Measurements from ENCODE around the gene ASB12. TPM values are rescaled to one million over a fixed set of nuclear protein-coding genes. Genes with fewer than 3 reads are reported as not detected.

ASB12 gene
- total RNA-seq, 1 experiment from 2014 or later = not detected

DNA sequence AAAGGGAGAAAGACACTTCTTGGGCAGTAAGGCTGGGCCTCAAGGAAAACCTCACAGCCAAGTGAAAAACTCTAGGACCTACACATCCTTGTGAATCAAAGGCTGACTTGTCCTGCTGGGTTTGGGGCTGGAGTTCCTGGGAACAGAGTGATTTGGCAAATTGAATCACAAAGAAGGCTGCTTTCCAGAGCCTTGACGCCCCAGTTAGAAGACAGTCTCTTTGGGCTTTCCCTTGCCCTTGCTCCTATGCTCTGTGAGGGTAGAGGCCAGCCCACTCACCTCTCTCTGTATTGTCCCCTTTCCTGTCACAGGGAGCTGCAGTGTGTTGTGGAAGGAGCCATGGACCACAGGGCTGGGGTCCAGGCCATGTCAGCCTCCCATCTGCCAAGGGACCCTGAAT, 34.5 kb downstream of the ASB12 start:
- Histone ChIP-seq H3K4me1 (replicated peaks) (no peaks in the 10 kb centered on the region), H3K27me3 (replicated peaks) (no peaks in the 10 kb centered on the region), H3K27ac (no peak overlapping the region), H3K36me3 (no peaks in the 10 kb centered on the region), H3K9me3 (replicated peaks) (no peaks in the 10 kb centered on the region), H3K4me3 (no peak overlapping the region)
- no peak for DNase-seq (ENCODE audit: low read depth in 1 of 2, low spot score in 2 of 2)

DNA sequence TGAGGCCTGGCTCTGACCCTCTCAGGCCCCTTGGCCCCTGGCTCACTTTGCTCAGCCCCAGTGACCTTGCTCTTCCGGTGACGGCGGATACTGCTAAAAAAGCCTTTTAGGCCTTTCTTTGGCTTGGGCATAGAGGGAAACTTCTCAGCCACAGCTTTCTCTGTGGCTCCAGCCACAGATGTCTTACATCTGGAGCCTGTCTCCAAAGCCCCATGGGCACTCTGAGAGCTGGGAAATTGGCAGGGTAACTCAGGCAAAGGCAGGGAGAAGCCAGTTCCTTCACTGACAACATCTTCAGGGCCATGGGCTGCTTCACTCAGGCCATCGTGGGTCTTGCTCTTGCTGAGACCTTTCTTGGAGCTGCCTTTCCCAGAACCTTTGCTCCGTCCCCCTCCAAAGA, 37.7 kb downstream of the ASB12 start:
- no peak overlapping the region for H3K27ac ChIP-seq
- no peaks in the 10 kb centered on the region for H3K27me3 ChIP-seq (replicated peaks)
- no peaks in the 10 kb centered on the region for H3K36me3 ChIP-seq
- no peak overlapping the region for H3K4me3 ChIP-seq
- H3K4me1 ChIP-seq (replicated peaks) = no peaks in the 10 kb centered on the region
- DNase-seq (ENCODE audit: low read depth in 1 of 2, low spot score in 2 of 2) = no peak
- no peaks in the 10 kb centered on the region for H3K9me3 ChIP-seq (replicated peaks)

DNA sequence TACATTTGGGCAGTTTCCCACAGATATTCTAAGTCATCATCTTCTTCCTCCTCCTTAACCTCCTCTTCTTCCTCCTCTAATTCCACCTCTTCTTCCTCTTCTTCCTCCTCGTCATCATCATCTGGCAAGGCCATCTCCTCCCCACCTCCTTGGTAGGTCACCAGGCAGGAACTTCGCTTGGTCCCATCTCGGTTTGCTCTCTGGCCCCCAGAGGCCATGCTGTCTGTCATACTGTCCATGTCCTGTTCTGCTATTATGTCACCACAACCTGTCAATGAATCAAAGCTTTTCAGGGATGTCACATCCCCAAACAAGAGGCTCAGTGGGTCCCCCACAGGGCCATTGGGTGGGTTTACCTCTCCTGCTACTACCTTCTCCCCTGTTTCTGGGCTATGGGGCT, 38.4 kb downstream of the ASB12 start:
- Histone ChIP-seq H3K27ac (no peak overlapping the region), H3K9me3 (replicated peaks) (no peaks in the 10 kb centered on the region), H3K4me1 (replicated peaks) (no peaks in the 10 kb centered on the region), H3K4me3 (no peak overlapping the region), H3K27me3 (replicated peaks) (no peaks in the 10 kb centered on the region), H3K36me3 (no peaks in the 10 kb centered on the region)
- no peak for DNase-seq (ENCODE audit: low read depth in 1 of 2, low spot score in 2 of 2)

DNA sequence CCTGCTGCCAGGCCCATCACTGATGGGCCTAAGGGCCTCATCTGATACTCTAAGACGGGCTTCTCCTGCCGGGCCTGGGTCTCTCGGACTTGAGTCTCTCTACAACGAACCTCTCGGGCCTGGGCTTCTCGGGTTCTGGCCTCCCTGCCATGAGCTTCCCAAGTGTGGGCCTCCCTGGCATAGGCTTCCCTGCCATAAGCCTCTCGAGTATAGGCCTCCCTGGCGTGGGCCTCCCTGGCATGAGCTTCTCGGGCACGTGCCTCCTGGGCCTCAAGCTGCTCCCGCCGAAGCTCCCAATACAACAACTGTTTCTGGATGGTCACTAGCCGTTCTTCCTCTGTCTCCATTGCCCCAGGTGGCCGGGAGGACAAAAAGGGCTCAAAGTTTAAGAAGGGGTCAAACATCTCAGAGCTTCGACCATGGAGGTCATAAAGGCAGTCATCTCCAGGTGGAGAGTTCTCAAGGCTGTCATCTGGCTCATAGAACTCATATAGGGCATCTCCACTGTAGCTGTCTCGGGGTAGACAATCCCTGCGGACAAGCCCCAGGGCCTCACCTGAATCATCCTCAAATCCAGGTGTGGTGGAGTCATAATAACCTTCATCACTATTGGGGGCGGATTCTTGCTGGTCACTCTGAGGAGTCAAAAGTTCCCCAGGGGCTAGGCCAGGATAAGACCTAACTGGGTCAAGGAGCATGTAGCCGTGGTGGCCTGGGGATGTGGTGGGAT, 39.0 kb downstream of the ASB12 start:
- Histone ChIP-seq H3K36me3 (no peaks in the 10 kb centered on the region), H3K4me3 (no peak overlapping the region)
- no peak for DNase-seq (ENCODE audit: low read depth in 1 of 2, low spot score in 2 of 2)

DNA sequence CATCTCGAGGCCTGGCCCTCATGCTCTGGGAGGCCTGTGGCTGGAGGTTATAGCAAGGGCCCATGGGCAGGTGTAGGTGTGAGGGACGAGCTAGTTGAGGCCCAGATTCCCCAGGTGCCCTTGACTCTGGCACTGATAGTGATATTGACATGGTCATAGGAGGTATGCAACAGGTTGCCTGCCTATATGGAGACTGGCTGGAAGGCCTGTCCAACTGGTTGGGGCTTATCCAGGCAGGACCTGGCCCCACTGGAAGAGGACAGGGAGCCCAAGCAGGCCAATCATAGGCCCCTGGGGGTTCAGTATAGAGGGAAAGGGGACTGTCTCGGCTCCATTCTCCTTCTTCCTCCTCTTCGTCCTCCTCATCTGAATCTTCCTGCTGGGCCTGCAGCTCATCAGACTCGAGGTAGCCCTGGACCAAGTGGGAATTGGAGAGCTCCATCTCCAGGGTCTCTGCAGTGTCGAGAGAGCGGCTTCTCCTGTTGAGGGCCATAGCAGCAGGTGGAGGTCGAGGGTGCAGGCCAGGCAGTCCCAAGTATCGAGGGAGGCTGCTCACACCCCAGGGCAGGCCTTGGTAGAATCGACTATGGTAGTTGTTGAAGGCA, 40.2 kb downstream of the ASB12 start:
- H3K27me3 ChIP-seq (replicated peaks) = no peaks in the 10 kb centered on the region
- H3K4me1 ChIP-seq (replicated peaks) = no peaks in the 10 kb centered on the region
- DNase-seq (ENCODE audit: low read depth in 1 of 2, low spot score in 2 of 2) = no peak

More for the DNA sequence above, 39.0 kb downstream of the ASB12 start:
- Histone ChIP-seq H3K4me1 (replicated peaks) (no peaks in the 10 kb centered on the region), H3K27ac (no peak overlapping the region), H3K9me3 (replicated peaks) (no peaks in the 10 kb centered on the region), H3K27me3 (replicated peaks) (no peaks in the 10 kb centered on the region)

DNA sequence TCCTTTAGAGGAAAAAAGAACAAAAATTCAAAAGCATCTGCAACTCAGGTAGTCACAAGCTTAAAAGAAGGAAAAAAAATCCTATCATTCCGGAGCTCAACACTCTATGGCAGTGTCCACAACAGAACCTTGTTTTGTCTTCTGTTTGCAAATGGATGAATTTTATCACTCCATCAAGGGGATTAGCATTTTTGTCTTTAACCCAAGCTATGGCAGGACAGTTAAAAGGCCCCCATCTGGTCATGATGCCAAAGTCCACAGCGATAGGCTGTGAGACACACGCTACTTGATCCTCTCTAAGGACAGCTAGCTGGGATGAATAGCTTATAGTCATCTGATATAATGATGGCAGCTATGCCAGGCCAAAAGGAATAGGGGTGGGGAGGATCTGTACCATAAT, 41.5 kb downstream of the ASB12 start:
- no peaks in the 10 kb centered on the region for H3K9me3 ChIP-seq (replicated peaks)
- DNase-seq (ENCODE audit: low read depth in 1 of 2, low spot score in 2 of 2) = no peak
- no peaks in the 10 kb centered on the region for H3K27me3 ChIP-seq (replicated peaks)
- H3K36me3 ChIP-seq = no peaks in the 10 kb centered on the region
- no peak overlapping the region for H3K27ac ChIP-seq
- H3K4me3 ChIP-seq = no peak overlapping the region
- H3K4me1 ChIP-seq (replicated peaks) = no peaks in the 10 kb centered on the region

More for the DNA sequence above, 40.2 kb downstream of the ASB12 start:
- Histone ChIP-seq H3K36me3 (no peaks in the 10 kb centered on the region), H3K27ac (no peak overlapping the region), H3K9me3 (replicated peaks) (no peaks in the 10 kb centered on the region), H3K4me3 (no peak overlapping the region)

DNA sequence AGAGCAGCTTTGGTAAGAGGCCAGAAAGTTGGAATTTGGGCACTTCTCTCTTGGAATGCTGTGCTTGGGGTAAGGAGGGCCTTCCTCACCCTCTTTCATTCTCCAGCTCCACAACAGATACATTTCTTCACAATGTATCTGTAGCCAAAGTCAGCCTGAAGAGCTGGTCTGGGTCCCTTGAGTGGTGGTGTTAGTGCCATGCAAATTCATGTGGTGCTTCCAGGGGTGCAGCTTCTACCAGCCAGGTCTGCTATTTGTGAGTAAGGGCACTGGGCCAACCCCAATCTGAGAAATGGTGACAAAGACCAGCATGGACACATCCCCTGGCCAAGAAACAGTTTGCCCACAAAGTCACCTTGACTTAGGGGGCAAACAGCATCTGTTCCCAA, 42.7 kb downstream of the ASB12 start:
- no peaks in the 10 kb centered on the region for H3K4me1 ChIP-seq (replicated peaks)
- H3K4me3 ChIP-seq = no peak overlapping the region
- H3K27me3 ChIP-seq (replicated peaks) = no peaks in the 10 kb centered on the region
- no peak for DNase-seq (ENCODE audit: low read depth in 1 of 2, low spot score in 2 of 2)
- H3K36me3 ChIP-seq = no peaks in the 10 kb centered on the region
- no peaks in the 10 kb centered on the region for H3K9me3 ChIP-seq (replicated peaks)
- no peak overlapping the region for H3K27ac ChIP-seq

DNA sequence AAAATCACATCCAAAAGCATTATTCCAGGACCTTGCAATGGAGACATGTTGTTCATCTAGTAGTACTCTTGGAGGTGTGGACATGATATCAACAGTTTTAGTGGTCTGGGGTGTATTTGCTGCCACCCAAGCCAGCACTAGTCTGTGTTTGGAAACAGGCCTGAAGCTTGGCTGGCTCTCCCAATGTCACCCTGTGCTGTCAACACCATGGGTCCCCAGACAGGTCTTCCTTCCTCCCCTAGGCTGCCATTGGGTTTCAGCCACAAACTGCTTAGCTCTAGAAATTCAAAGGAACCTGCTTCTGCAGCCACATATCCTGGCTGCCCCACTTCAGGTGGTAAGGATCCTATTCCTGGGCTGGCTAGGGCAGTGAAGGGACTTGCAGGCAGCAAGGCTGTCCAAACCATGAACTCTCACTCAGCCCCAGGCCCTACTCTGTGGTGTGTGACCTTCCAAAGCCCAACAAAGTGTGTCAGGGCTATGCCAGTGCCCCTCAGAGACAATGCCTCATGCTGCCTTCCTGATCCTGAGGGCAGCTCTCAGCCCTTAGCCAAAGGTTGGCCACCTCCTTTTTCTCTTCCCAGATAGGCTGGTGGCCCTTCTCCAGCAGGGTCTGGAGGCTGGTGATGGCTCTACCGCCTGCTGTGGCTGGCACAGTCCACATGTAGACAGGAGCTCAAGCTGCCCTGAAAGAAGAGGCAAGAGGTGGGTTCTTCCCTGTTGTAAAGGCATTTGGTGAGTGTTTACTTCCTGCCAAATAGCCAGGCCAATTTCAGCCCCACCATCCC, 43.2 kb downstream of the ASB12 start:
- no peak for DNase-seq (ENCODE audit: low read depth in 1 of 2, low spot score in 2 of 2)
- Histone ChIP-seq H3K27ac (no peak overlapping the region), H3K27me3 (replicated peaks) (no peaks in the 10 kb centered on the region), H3K4me1 (replicated peaks) (no peaks in the 10 kb centered on the region), H3K4me3 (no peak overlapping the region), H3K36me3 (no peaks in the 10 kb centered on the region), H3K9me3 (replicated peaks) (no peaks in the 10 kb centered on the region)

DNA sequence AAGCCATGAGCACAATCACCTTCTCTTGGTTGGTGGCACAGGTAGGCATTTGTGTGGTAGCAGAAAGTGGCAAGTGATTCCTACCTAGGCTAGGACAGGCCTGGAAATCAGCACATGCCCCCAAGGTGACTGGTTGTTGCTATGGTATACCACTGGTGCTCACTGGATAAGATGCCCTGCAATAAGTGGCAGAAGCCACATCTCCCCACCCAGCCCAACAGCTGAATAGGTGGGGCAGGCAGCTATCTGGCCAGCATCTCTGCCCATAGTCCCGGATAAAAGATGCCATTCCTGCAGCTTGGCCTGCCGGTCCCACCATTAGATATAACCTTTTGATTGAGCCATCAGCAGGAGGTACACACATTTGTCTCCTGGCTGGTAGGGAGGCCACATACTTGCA, 46.0 kb downstream of the ASB12 start:
- no peaks in the 10 kb centered on the region for H3K27me3 ChIP-seq (replicated peaks)
- no peaks in the 10 kb centered on the region for H3K36me3 ChIP-seq
- DNase-seq (ENCODE audit: low read depth in 1 of 2, low spot score in 2 of 2) = no peak
- no peaks in the 10 kb centered on the region for H3K4me1 ChIP-seq (replicated peaks)
- no peak overlapping the region for H3K4me3 ChIP-seq
- H3K27ac ChIP-seq = no peak overlapping the region
- no peaks in the 10 kb centered on the region for H3K9me3 ChIP-seq (replicated peaks)

DNA sequence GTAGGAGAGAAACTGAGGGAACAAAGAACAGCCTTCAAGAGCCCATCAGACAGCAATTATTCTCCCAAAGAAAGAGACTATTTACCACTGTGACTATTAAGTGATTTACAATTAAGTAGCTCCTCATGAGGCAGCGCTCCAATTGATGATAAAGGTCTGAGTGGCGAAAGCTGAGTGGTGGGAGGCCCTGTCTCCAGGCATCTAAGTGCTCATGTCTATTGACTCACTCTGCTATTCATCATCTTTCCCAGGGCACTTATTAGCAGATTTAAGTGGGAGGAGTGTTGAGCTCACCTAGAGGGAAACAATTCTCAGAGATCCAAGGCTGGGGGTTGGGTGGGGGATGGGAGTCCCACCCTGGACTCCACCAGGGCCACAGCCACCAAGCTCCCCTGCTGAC, 48.2 kb downstream of the ASB12 start:
- Histone ChIP-seq H3K27ac (no peak overlapping the region), H3K4me1 (replicated peaks) (no peaks in the 10 kb centered on the region), H3K27me3 (replicated peaks) (no peaks in the 10 kb centered on the region), H3K36me3 (no peaks in the 10 kb centered on the region), H3K9me3 (replicated peaks) (no peaks in the 10 kb centered on the region), H3K4me3 (no peak overlapping the region)
- DNase-seq (ENCODE audit: low read depth in 1 of 2, low spot score in 2 of 2) = no peak

DNA sequence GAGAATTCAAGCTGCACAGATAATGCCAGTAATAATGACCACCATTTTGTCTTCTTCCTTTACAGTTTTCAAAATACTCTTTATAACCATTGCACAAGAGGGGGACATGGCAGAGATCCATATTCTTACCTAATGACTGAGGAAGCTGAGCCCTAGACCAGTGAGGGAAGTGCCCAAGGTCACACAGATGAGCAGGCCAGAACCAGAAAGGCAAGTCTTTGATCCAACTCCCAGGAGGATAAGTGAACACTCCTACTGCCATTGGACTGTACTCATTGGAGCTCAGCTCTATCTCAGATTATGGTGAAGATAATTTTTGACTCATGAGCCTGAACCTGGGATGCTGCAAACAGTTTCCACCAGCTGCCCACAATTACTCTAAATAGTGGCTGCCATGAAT, 53.5 kb downstream of the ASB12 start:
- Histone ChIP-seq H3K27ac (no peak overlapping the region), H3K4me1 (replicated peaks) (no peaks in the 10 kb centered on the region), H3K9me3 (replicated peaks) (no peaks in the 10 kb centered on the region), H3K4me3 (no peak overlapping the region), H3K36me3 (no peaks in the 10 kb centered on the region), H3K27me3 (replicated peaks) (no peaks in the 10 kb centered on the region)
- no peak for DNase-seq (ENCODE audit: low read depth in 1 of 2, low spot score in 2 of 2)

Other genes starting within 250 kb of the ASB12 start
- gene AMER1, start 24.9 kb downstream of the ASB12 start, total RNA-seq (2014; rRNA removed; shearing (Covaris generic)) = 2.3 and 3.4 TPM in 2 replicates
- gene MTMR8, start 164.8 kb upstream of the ASB12 start, total RNA-seq (2014; rRNA removed; shearing (Covaris generic)) = not detected in 2 replicates